Breast epithelium (tissue), 3 donors: Measurements from ENCODE around the gene ADCYAP1R1.

Experiments
- CTCF ChIP-seq, 3 donors: fragments of 450-650 bp; IDR thresholded peaks; one replicate each; pipeline ENCODE4 v1.5.1; 2016 to 2017; ENCODE audit warnings: antibody characterized with exemption in 3 of 3, mild to moderate bottlenecking in 3 of 3, moderate library complexity in 3 of 3
- POLR2A ChIP-seq: fragments of 450-650 bp; IDR thresholded peaks from one replicate; pipeline ENCODE4 v1.6.1; 2016; ENCODE audit warnings: antibody characterized with exemption, mild to moderate bottlenecking, moderate library complexity

GRCh38 chr7:31096877-31097258 is 44.8 kb downstream of the ADCYAP1R1 start:
- TF ChIP-seq CTCF (IDR thresholded peaks at IDR 0.05) (no peak), POLR2A (no peak)
